GM18858 (cell line): Measurements from ENCODE around the gene CIT.
"Not testable (repeated sequence)": the region's sequence is repeated elsewhere in the genome, so short reads cannot be mapped to it uniquely, and the experiment has no call there.

Experiments
- ATAC-seq: cut with Tn5 transposase; IDR thresholded peaks from one replicate; pipeline ENCODE4 v1.9.1; 2021; ENCODE audit not compliant: unreplicated experiment

CIT gene

DNA sequence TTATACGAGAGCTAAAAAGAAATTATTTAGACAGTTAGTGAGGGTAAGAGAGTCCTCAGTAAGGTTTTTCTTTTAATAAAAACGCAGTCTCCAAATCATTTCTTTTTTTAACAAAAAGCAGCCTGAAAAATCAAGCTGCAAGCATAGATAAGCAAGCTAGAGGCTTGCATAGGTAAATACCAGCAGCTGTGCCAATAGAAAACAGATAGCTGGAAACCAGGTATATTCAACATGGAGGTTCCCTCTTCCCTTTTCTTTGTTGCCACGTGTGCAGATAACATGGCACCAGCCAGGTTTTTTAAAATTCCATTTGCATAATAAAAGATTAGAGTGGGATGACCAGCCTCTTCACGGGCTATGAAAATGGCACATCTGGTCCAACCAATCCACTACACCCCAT, 215.2 kb downstream of the CIT start:
- no peak for ATAC-seq

DNA sequence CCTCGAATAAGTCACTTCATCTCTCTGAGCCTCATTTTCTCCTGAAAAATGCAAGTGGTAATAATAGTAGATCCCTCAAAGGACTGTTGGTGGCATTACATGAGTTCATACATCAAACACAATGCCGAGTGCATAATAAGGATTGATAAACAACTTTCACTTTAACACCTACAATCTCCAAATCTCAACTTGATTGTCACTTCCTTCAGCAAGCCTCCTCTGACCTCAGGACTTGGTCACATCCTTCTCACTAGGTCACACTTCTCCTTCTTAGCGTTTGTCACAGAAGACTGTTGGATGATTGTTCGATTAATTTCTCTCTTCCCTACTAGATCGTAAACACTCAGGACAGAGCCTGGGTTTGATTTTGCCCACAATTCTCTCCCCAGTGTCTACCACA, 217.0 kb downstream of the CIT start:
- ATAC-seq, result no peak

- ATAC-seq, result no peak
Observed at GRCh38 chr12:119659289-119659897, 217.7 kb downstream of the CIT start.

- not testable (repeated sequence) for ATAC-seq
Observed at GRCh38 chr12:119658166-119658565, 219.0 kb downstream of the CIT start.

- not testable (repeated sequence) for ATAC-seq
Observed at GRCh38 chr12:119657001-119657400, 220.1 kb downstream of the CIT start.

- ATAC-seq, result no peak
Observed at GRCh38 chr12:119652665-119653064, 224.5 kb downstream of the CIT start.

GRCh38 chr12:119649202-119649808, 227.8 kb downstream of the CIT start:
- no peak for ATAC-seq

- ATAC-seq, result no peak
Observed at GRCh38 chr12:119645535-119646059, 231.5 kb downstream of the CIT start.

GRCh38 chr12:119644930-119645329, 232.2 kb downstream of the CIT start:
- ATAC-seq, result no peak

GRCh38 chr12:119642986-119643385, 234.1 kb downstream of the CIT start:
- ATAC-seq, result no peak
